ENCODE results near the gene EFHD2. TPM values are rescaled to one million over a fixed set of nuclear protein-coding genes. Genes with fewer than 3 reads are reported as not detected.

EFHD2 gene
- 100 to 1,000 TPM; 804 to 952 (median 855) TPM for total RNA-seq
- total RNA-seq (2013) = 250 TPM

GRCh38 chr1:15409388-15410222, at the start of gene EFHD2:
Gene EFHD2, plus strand, starts transcription at chr1:15409888. Its CDS starts 84 bp downstream, at chr1:15409972.
- Mint-ChIP-seq H3K4me1 (peaks cover 76 to 85% of the 10 kb centered on the region in 2 donors), H3K27ac (peak within 1 kb of the TSS; percentile 93 to 100), H3K9me3 (no peaks in the 10 kb centered on the region), H3K27me3 (ENCODE audit: low read depth in 2 of 2) (no peaks in the 10 kb centered on the region), H3K4me3 (peak within 1 kb of the TSS; percentile 97), H3K36me3 (no peaks in the 10 kb centered on the region)
- Histone ChIP-seq H3K4me3 (ENCODE audit: low read length) (peak within 1 kb of the TSS; percentile 97), H3K9me3 (ENCODE audit: control insufficient read depth, insufficient read depth, low read length) (no peaks in the 10 kb centered on the region), H3K27ac (ENCODE audit: low read length) (peak within 1 kb of the TSS; percentile 99), H3K36me3 (ENCODE audit: control insufficient read depth, insufficient read depth, low read length) (peaks cover 23% of the 10 kb centered on the region), H3K4me1 (ENCODE audit: control insufficient read depth, insufficient read depth, low read length) (peaks cover 81% of the 10 kb centered on the region), H3K27me3 (ENCODE audit: control insufficient read depth, insufficient read depth, low read length) (no peaks in the 10 kb centered on the region)
- ATAC-seq (peak; percentile 47 to 79 (median 66)), DNase-seq (peak; percentile 93 to 99)
- intact Hi-C loops (cut with micrococcal nuclease) = loop anchor here (1.0 to 5.0 kb wide), 3 partner anchors 63 to 161 kb away; partner anchors contain the start of gene DNAJC16
- no peak for TF ChIP-seq CTCF (IDR thresholded peaks at IDR 0.05)
- WGBS (ENCODE audit: insufficient coverage) = under 1% methylated on average over 99 of the region's 99 CpGs

GRCh38 chr1:15360700-15361099, 49.0 kb upstream of the EFHD2 start:
- H3K27ac Mint-ChIP-seq = no peak overlapping the region
- intact Hi-C loops (cut with micrococcal nuclease) = no loop called here
- no peak for ATAC-seq

GRCh38 chr1:15362096-15362736, 47.5 kb upstream of the EFHD2 start:
- Histone ChIP-seq H3K27ac (ENCODE audit: low read length) (no peak overlapping the region), H3K4me3 (ENCODE audit: low read length) (no peak overlapping the region), H3K36me3 (ENCODE audit: control insufficient read depth, insufficient read depth, low read length) (no peaks in the 10 kb centered on the region), H3K27me3 (ENCODE audit: control insufficient read depth, insufficient read depth, low read length) (no peaks in the 10 kb centered on the region), H3K4me1 (ENCODE audit: control insufficient read depth, insufficient read depth, low read length) (no peaks in the 10 kb centered on the region), H3K9me3 (ENCODE audit: control insufficient read depth, insufficient read depth, low read length) (no peaks in the 10 kb centered on the region)
- H3K4me1 Mint-ChIP-seq = peaks cover 14 to 21% of the 10 kb centered on the region in 2 donors
- peak overlapping the region in 1 of 2 donors; percentile 42 for H3K27ac Mint-ChIP-seq
- no peak for DNase-seq
- intact Hi-C loops (cut with micrococcal nuclease) = no loop called here
- no peak overlapping the region for H3K4me3 Mint-ChIP-seq
- H3K27me3 Mint-ChIP-seq (ENCODE audit: low read depth in 2 of 2) = peaks cover 0 to 5% of the 10 kb centered on the region in 2 donors
- WGBS (ENCODE audit: insufficient coverage) = 82% methylated on average over 13 of the region's 13 CpGs
- peak; percentile 27 to 29 (median 29) for ATAC-seq
- H3K36me3 Mint-ChIP-seq = no peaks in the 10 kb centered on the region
- no peak for TF ChIP-seq CTCF (IDR thresholded peaks at IDR 0.05)
- H3K9me3 Mint-ChIP-seq = no peaks in the 10 kb centered on the region

More at GRCh38 chr1:15360700-15361099, 49.0 kb upstream of the EFHD2 start:
- 96% methylated on average over 14 of the region's 14 CpGs for WGBS (ENCODE audit: insufficient coverage)
- H3K27ac ChIP-seq (ENCODE audit: low read length) = no peak overlapping the region
- no peak for DNase-seq
- no peak for TF ChIP-seq CTCF (IDR thresholded peaks at IDR 0.05)
- H3K27me3 ChIP-seq (ENCODE audit: control insufficient read depth, insufficient read depth, low read length) = no peaks in the 10 kb centered on the region
- Mint-ChIP-seq H3K27me3 (ENCODE audit: low read depth in 2 of 2) (peaks cover 0 to 5% of the 10 kb centered on the region in 2 donors), H3K4me3 (no peak overlapping the region), H3K9me3 (no peaks in the 10 kb centered on the region), H3K4me1 (peaks cover 14 to 21% of the 10 kb centered on the region in 2 donors), H3K36me3 (no peaks in the 10 kb centered on the region)
- H3K4me1 ChIP-seq (ENCODE audit: control insufficient read depth, insufficient read depth, low read length) = no peaks in the 10 kb centered on the region
- H3K36me3 ChIP-seq (ENCODE audit: control insufficient read depth, insufficient read depth, low read length) = no peaks in the 10 kb centered on the region
- no peak overlapping the region for H3K4me3 ChIP-seq (ENCODE audit: low read length)
- H3K9me3 ChIP-seq (ENCODE audit: control insufficient read depth, insufficient read depth, low read length) = no peaks in the 10 kb centered on the region
